Measurements from ENCODE around the gene AGTPBP1.

Gene AGTPBP1

DNA sequence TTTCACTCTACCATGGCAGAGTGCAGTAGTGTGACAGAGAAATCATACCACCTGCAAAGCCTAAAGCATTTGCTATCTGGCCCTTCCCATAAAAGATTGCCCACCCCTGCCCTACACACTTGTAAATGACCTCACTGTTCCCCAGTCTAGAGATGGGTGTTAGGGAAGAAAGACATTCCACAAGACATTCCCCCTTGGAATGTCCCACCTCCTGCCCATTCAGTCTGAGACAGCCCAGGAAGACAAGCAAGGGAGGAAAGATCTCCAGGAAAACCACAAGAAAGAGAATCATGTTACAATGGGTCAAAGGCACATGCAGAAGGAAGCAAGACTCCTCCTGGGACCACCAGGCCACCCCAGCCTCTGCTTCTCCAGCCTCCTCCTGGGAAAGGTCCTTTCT lies 230.0 kb downstream of the AGTPBP1 start:
- Histone ChIP-seq H3K4me3 (replicated peaks; ENCODE audit: insufficient read depth, low read length) (no peak overlapping the region), H3K27ac (replicated peaks) (no peak overlapping the region)
- TF ChIP-seq POLR2AphosphoS5 (IDR thresholded peaks at IDR 0.05; ENCODE audit: low read depth) (no peak), SPI1 (IDR thresholded peaks at IDR 0.05; ENCODE audit: borderline replicate concordance, low read depth) (no peak), GABPA (IDR thresholded peaks at IDR 0.05; ENCODE audit: low read depth) (no peak)
- TF ChIP-seq, protein P1, sequence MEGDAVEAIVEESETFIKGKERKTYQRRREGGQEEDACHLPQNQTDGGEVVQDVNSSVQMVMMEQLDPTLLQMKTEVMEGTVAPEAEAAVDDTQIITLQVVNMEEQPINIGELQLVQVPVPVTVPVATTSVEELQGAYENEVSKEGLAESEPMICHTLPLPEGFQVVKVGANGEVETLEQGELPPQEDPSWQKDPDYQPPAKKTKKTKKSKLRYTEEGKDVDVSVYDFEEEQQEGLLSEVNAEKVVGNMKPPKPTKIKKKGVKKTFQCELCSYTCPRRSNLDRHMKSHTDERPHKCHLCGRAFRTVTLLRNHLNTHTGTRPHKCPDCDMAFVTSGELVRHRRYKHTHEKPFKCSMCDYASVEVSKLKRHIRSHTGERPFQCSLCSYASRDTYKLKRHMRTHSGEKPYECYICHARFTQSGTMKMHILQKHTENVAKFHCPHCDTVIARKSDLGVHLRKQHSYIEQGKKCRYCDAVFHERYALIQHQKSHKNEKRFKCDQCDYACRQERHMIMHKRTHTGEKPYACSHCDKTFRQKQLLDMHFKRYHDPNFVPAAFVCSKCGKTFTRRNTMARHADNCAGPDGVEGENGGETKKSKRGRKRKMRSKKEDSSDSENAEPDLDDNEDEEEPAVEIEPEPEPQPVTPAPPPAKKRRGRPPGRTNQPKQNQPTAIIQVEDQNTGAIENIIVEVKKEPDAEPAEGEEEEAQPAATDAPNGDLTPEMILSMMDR (IDR thresholded peaks at IDR 0.05; ENCODE audit: insufficient read depth, low read length) = no peak
- TF ChIP-seq, protein P2, sequence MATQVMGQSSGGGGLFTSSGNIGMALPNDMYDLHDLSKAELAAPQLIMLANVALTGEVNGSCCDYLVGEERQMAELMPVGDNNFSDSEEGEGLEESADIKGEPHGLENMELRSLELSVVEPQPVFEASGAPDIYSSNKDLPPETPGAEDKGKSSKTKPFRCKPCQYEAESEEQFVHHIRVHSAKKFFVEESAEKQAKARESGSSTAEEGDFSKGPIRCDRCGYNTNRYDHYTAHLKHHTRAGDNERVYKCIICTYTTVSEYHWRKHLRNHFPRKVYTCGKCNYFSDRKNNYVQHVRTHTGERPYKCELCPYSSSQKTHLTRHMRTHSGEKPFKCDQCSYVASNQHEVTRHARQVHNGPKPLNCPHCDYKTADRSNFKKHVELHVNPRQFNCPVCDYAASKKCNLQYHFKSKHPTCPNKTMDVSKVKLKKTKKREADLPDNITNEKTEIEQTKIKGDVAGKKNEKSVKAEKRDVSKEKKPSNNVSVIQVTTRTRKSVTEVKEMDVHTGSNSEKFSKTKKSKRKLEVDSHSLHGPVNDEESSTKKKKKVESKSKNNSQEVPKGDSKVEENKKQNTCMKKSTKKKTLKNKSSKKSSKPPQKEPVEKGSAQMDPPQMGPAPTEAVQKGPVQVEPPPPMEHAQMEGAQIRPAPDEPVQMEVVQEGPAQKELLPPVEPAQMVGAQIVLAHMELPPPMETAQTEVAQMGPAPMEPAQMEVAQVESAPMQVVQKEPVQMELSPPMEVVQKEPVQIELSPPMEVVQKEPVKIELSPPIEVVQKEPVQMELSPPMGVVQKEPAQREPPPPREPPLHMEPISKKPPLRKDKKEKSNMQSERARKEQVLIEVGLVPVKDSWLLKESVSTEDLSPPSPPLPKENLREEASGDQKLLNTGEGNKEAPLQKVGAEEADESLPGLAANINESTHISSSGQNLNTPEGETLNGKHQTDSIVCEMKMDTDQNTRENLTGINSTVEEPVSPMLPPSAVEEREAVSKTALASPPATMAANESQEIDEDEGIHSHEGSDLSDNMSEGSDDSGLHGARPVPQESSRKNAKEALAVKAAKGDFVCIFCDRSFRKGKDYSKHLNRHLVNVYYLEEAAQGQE (IDR thresholded peaks at IDR 0.05; ENCODE audit: insufficient replicate concordance, low read depth) = no peak

DNA sequence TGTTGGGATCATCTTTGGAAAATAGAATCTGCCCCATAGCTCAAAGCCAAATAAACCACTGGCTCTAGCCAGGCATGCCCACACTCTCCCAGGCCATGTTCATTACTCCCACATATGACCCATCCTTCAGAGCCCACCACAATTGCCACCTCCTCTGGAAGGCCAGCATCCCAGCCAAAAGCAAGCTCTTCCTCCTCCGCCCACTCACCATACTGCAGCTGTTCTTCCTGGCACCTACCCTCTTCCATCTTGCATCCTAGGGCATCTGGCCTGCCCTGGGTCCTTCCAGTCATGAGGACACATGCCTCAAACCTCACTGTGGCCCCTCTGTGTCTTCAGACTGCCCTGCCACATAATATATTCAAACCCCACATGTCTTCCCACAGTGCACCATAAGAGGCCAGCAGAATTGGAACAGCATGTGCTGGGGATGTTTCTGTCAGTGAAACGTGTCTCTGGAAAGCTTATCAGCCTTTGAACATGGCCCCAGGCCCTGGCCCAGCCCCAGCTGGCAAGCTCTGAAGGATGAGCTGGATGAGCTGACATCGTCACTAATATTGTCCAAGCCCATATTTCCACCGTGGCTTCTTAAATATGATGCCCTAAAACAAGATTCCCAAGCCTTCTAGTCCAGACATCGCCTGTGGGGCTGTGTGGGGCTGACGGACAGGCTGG lies 230.8 kb downstream of the AGTPBP1 start:
- H3K27ac ChIP-seq (replicated peaks) = no peak overlapping the region
- no peak for DNase-seq (ENCODE audit: low read depth in 1 of 2, low spot score in 1 of 2)
- H3K4me3 ChIP-seq (replicated peaks; ENCODE audit: insufficient read depth, low read length) = no peak overlapping the region
- no peaks in the 10 kb centered on the region for H3K27me3 ChIP-seq (ENCODE audit: insufficient read depth, poor library complexity, severe bottlenecking)
- TF ChIP-seq GABPA (IDR thresholded peaks at IDR 0.05; ENCODE audit: low read depth) (no peak), POLR2AphosphoS5 (IDR thresholded peaks at IDR 0.05; ENCODE audit: low read depth) (no peak), SPI1 (IDR thresholded peaks at IDR 0.05; ENCODE audit: borderline replicate concordance, low read depth) (no peak)
- TF ChIP-seq, protein P1 (IDR thresholded peaks at IDR 0.05; ENCODE audit: insufficient read depth, low read length) = no peak
- TF ChIP-seq, protein P2 (IDR thresholded peaks at IDR 0.05; ENCODE audit: insufficient replicate concordance, low read depth) = no peak

More for the DNA sequence above, 230.0 kb downstream of the AGTPBP1 start:
- DNase-seq (ENCODE audit: low read depth in 1 of 2, low spot score in 1 of 2) = no peak
- H3K27me3 ChIP-seq (ENCODE audit: insufficient read depth, poor library complexity, severe bottlenecking) = no peaks in the 10 kb centered on the region

DNA sequence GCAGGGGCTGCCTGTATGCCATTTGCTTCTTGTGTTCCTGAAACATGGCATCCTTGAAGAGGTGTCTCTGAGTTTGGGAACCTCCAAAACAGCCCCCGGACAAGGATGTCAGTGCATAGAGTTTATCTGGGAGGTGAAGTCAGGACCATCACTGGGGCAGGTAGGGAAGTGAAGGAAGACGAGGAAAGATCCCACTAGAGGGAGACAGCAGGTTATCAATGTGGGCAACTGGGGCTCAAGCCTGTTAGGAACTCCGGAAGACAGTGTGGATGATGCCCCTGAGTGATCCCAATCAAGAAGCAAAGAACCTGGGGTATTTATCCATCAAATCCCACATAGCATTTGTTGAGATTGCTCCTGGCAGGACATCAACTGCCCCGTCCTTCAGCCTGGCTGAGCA lies 233.1 kb downstream of the AGTPBP1 start:
- no peak for DNase-seq (ENCODE audit: low read depth in 1 of 2, low spot score in 1 of 2)
- Histone ChIP-seq H3K27me3 (ENCODE audit: insufficient read depth, poor library complexity, severe bottlenecking) (no peaks in the 10 kb centered on the region), H3K4me3 (replicated peaks; ENCODE audit: insufficient read depth, low read length) (no peak overlapping the region), H3K27ac (replicated peaks) (no peak overlapping the region)
- no peak for TF ChIP-seq SPI1 (IDR thresholded peaks at IDR 0.05; ENCODE audit: borderline replicate concordance, low read depth)
- TF ChIP-seq, protein P1 (IDR thresholded peaks at IDR 0.05; ENCODE audit: insufficient read depth, low read length) = no peak
- TF ChIP-seq POLR2AphosphoS5 (IDR thresholded peaks at IDR 0.05; ENCODE audit: low read depth) = no peak
- TF ChIP-seq GABPA (IDR thresholded peaks at IDR 0.05; ENCODE audit: low read depth) = no peak
- TF ChIP-seq, protein P2 (IDR thresholded peaks at IDR 0.05; ENCODE audit: insufficient replicate concordance, low read depth) = no peak

All from HL-60 (cell line).